Measurements from ENCODE around the gene WDR5B.

- TF ChIP-seq CTCF (conservative IDR thresholded peaks at IDR 0.05) (no peak), ZFX (IDR thresholded peaks at IDR 0.05) (no peak)
Measured at GRCh38 chr3:122364490-122364889, 51.4 kb downstream of the WDR5B start.

Data from C4-2B (cell line).